GM12874 (cell line): Measurements from ENCODE around the gene PLA2G2D.

ENCODE experiments used
- TF ChIP-seq, protein P1 (sequence below): IDR thresholded peaks from 2 replicates; pipeline ENCODE4 v1.5.1; 2011; ENCODE audit warnings: low read depth, mild to moderate bottlenecking, control low read depth, low read length, moderate library complexity; ENCODE audit not compliant: insufficient read depth

The PLA2G2D gene

GRCh38 chr1:20158358-20159070 lies 39.2 kb upstream of the PLA2G2D start:
- TF ChIP-seq, protein P1, sequence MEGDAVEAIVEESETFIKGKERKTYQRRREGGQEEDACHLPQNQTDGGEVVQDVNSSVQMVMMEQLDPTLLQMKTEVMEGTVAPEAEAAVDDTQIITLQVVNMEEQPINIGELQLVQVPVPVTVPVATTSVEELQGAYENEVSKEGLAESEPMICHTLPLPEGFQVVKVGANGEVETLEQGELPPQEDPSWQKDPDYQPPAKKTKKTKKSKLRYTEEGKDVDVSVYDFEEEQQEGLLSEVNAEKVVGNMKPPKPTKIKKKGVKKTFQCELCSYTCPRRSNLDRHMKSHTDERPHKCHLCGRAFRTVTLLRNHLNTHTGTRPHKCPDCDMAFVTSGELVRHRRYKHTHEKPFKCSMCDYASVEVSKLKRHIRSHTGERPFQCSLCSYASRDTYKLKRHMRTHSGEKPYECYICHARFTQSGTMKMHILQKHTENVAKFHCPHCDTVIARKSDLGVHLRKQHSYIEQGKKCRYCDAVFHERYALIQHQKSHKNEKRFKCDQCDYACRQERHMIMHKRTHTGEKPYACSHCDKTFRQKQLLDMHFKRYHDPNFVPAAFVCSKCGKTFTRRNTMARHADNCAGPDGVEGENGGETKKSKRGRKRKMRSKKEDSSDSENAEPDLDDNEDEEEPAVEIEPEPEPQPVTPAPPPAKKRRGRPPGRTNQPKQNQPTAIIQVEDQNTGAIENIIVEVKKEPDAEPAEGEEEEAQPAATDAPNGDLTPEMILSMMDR: no peak

- TF ChIP-seq, protein P1: no peak
Observed at GRCh38 chr1:20154301-20154831, 35.0 kb upstream of the PLA2G2D start.

DNA sequence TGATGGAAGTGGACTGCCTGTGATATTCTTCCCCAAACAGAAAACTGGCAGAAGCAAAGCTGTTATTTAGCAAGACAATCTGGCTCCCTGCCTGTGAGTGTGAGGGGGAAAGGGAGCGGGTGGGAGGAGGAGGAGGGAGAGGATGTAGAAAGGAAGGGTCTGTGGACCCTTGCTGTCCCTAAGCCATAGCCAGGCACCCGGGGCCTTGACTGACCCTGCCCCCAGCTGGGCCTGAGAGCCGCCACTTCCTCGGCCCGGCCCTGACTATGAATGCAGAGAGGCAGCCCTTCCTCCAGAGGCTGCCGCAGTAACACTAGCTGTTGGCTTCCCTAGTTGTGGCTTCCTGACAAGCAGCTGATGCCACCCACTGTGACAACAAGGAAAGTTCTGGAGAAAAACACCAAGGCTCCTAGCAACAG lies 33.7 kb upstream of the PLA2G2D start:
- TF ChIP-seq, protein P1: no peak

DNA sequence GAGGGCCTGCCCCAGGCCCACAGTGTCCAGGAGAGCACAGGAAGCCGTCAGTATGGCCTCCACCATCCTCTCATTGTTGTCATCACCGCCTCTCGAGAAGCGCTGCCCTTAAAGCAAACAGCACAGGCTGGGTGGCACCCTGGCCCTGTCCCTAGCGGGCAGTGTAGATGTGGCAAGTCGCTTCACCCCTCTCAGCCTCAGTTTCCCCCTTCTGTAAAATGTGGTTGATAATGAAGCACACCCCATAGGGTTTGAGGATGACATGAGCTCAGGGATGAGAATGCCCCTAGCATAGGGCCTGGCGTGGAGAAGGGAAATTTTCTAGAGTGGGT lies 33.2 kb upstream of the PLA2G2D start:
- TF ChIP-seq, protein P1: no peak

- TF ChIP-seq, protein P1: peak; percentile 92
Observed at GRCh38 chr1:20151906-20152598, 32.7 kb upstream of the PLA2G2D start.

DNA sequence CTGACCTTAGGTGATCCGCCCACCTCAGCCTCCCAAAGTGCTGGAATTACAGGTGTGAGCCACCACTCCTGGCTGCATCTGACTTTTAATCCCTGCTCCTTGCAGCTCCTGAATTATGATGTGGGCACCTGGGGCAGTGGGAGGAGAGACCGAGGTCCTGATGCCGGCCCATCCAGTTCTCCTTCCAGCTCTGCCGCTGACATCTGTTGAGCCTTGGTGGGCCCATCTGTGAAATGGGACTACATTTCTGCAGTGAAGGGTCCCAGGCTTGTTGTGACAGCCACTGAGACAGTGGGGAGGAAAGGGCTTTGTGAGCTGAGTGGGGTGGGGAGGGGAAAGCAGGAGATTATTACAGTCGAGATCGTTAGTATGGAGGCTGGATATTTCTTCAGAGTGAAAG lies 31.6 kb upstream of the PLA2G2D start:
- TF ChIP-seq, protein P1: no peak

- TF ChIP-seq, protein P1: no peak
Observed at GRCh38 chr1:20150326-20150705, 31.0 kb upstream of the PLA2G2D start.
